Fibroblast of skin of right biceps (primary cell): ENCODE measurements around the gene ALOX12.
A peak's percentile ranks its signal among the peaks of the same experiment; 100 is the strongest.
"Not testable (repeated sequence)": the region's sequence is repeated elsewhere in the genome, so short reads cannot be mapped to it uniquely, and the experiment has no call there.

Source experiments
- DNase-seq: peaks from one replicate; pipeline ENCODE4 v3.0.0-alpha.2; 2013

Gene ALOX12, protein sequence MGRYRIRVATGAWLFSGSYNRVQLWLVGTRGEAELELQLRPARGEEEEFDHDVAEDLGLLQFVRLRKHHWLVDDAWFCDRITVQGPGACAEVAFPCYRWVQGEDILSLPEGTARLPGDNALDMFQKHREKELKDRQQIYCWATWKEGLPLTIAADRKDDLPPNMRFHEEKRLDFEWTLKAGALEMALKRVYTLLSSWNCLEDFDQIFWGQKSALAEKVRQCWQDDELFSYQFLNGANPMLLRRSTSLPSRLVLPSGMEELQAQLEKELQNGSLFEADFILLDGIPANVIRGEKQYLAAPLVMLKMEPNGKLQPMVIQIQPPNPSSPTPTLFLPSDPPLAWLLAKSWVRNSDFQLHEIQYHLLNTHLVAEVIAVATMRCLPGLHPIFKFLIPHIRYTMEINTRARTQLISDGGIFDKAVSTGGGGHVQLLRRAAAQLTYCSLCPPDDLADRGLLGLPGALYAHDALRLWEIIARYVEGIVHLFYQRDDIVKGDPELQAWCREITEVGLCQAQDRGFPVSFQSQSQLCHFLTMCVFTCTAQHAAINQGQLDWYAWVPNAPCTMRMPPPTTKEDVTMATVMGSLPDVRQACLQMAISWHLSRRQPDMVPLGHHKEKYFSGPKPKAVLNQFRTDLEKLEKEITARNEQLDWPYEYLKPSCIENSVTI

GRCh38 chr17:6995500-6996255 is at the start of gene ALOX12:
ALOX12 (plus strand) TSS chr17:6996049; CDS start chr17:6996118, 69 bp downstream.
- peak; percentile 24 for DNase-seq

- DNase-seq = no peak
Measured at GRCh38 chr17:6947745-6948144, 48.1 kb upstream of the ALOX12 start.

- DNase-seq = peak; percentile 20
Measured at GRCh38 chr17:6948562-6948961, 47.3 kb upstream of the ALOX12 start.

GRCh38 chr17:6948976-6949375 is 46.9 kb upstream of the ALOX12 start:
- no peak for DNase-seq

DNA sequence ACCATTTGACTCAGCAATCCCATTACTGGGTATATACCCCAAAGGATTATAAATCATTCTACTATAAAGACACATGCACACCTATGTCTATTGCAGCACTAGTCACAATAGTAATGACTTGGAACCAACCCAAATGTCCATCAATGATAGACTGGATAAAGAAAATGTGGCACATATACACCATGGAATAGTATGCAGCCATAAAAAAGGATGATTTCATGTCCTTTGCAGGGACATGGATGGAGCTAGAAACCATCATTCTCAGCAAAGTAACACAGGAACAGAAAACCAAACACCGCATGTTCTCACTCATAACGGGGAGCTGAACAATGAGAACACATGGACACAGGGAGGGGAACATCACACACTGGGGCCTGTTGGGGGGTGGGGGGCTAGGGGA is 44.9 kb upstream of the ALOX12 start:
- not testable (repeated sequence) for DNase-seq

- DNase-seq = no peak
Measured at GRCh38 chr17:6953689-6954088, 42.2 kb upstream of the ALOX12 start.

DNA sequence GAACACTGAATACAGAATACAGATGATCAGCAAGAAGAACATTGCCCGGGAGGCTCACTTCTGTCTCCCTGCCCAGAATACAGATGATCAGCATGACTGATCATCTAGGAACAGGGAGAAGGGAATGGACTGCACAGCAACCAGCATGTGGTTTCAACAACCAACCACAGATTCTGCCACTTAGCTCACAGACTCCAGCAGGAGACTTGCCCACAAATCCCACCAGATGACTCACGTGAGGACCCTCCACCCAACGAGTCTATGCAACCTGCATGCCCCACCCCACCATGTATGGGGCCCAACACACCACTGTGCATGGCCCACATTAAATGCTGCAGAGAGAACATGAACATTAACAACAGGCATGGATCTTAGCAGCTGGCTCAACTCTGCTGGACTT is 36.1 kb upstream of the ALOX12 start:
- no peak for DNase-seq

- no peak for DNase-seq
Measured at GRCh38 chr17:6969323-6969726, 26.5 kb upstream of the ALOX12 start.

GRCh38 chr17:6970992-6971391 is 24.9 kb upstream of the ALOX12 start:
- DNase-seq = no peak

DNA sequence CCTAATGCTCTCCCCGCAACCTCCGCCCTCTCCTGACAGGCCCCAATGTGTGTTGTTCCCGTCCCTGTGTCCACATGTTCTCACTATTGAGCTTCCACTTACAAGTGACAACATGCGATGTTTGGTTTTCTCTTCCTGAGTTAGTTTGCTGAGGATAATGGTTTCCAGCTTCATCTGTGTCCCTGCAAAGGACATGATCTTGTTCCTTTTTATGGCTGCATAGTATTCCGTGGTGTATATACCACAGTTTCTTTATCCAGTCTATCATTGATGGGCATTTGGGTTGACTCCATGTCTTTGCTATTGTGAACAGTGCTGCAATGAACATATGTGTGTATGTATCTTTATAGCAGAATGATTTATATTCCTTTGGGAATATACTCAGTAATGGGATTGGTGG is 16.4 kb upstream of the ALOX12 start:
- not testable (repeated sequence) for DNase-seq

DNA sequence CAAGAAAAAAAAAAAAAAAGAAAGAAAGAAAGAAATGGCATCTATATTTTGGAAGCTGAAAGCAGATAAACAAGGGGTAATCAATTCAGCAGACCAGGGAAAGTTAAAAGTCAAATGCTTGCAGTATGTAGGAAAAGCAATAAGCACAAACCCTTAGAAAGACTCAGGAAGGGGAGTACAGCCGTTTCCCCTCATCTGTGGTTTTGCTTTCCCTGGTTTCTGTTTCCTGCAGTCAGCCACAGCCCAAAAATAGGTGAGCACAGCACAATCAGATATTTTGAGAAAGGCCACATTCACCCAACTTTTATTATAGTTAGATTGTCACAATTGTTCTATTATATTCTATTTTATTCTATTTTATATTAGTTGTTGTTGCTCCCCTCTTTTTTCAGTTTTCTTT is 14.4 kb upstream of the ALOX12 start:
- no peak for DNase-seq

- DNase-seq = no peak
Measured at GRCh38 chr17:6985266-6985665, 10.6 kb upstream of the ALOX12 start.

DNA sequence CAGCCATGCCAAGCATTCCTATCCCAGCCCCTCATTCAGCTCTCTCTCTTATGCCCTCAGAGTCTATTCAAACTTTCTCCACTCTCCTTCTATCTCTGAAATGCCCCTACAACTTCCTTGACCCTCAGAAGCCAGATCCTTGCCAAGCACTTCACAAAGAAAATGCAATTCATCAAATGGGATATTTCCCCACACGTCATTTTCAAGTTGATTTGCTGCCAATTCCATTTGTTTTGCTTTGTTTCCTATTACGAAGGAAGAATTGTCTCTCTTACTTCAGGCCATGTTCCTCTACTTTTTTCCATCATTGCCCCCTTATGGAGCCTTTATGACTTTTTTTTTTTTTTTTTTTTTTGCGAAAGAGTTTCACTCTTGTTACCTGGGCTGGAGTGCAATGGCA is 9.2 kb upstream of the ALOX12 start:
- no peak for DNase-seq

GRCh38 chr17:6989779-6990178 is 6.1 kb upstream of the ALOX12 start:
- DNase-seq = no peak

DNA sequence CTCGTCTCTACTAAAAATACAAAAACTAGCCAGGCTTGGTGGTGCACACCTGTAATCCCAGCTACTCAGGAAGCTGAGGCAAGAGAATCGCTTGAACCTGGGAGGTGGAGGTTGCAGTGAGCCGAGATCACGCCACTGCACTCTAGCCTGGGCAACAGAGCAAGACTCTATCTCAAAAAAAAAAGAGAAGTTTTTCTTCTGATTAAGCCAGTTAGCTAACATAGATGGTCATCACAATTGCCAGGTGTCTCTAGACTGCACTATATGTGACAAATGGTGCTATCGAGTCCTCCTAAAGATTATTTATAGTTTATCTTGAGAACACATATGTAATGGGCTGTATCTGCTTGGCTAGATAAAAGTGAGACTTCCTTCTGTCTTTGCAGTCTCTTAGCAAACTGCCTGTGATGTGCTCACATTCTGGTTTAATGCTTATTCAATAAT is 2.2 kb upstream of the ALOX12 start:
- not testable (repeated sequence) for DNase-seq

GRCh38 chr17:6994118-6994598 is 1.7 kb upstream of the ALOX12 start:
- DNase-seq = no peak

- peak; percentile 64 for DNase-seq
Measured at GRCh38 chr17:6994666-6995256, 1.1 kb upstream of the ALOX12 start.

DNA sequence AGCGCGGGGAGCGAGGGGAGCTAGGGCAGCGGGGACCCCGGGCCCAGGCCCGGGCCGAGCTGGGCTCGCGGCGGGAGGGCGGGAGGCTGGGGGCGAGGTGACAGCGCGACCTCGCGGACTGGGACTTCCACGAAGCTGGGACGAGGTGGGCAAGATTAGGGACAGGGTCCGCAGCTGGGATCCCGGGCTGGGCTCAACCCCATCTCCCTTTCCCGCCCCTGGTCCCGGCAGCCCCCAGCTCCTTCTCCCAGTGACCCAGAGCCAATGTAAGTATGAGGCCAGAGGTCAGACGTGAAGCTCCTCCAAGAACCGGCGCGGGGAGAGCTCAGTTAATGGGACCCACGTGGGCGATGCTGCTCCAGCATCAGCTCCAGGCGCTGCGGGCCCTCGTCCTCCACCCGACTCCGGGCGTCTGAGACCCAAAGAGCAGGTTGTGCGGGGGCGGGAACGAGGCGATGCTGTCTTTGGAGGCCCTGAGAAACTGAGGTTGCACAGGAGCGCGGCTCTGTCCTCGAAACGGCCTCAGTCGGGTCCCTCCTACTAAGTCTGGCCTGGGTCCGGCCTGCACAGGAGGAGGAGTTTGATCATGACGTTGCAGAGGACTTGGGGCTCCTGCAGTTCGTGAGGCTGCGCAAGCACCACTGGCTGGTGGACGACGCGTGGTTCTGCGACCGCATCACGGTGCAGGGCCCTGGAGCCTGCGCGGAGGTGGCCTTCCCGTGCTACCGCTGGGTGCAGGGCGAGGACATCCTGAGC is 585 bp downstream of the ALOX12 start:
- DNase-seq = no peak

- no peak for DNase-seq
Measured at GRCh38 chr17:6997171-6997570, 1.3 kb downstream of the ALOX12 start.

DNA sequence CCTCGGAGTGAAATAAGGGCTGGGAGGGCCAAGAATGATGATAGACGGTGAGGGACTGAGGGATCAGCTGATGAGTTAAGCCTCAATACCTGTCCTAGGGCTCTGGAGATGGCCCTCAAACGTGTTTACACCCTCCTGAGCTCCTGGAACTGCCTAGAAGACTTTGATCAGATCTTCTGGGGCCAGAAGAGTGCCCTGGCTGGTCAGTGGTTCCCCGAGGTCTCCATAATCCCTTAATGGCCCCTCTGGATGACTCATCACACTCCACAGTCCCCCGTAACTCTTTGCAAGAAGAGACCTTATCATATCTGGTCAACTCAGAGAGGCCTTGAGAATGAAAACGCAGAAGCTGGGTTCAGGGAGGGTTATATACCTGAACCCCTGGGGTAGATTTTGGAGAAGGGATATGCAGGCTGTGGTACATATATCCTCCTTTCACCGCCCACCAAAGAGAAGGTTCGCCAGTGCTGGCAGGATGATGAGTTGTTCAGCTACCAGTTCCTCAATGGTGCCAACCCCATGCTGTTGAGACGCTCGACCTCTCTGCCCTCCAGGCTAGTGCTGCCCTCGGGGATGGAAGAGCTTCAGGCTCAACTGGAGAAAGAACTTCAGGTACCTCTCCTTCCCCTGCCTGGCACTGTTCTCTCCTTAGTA is 3.1 kb downstream of the ALOX12 start:
- DNase-seq = no peak

DNA sequence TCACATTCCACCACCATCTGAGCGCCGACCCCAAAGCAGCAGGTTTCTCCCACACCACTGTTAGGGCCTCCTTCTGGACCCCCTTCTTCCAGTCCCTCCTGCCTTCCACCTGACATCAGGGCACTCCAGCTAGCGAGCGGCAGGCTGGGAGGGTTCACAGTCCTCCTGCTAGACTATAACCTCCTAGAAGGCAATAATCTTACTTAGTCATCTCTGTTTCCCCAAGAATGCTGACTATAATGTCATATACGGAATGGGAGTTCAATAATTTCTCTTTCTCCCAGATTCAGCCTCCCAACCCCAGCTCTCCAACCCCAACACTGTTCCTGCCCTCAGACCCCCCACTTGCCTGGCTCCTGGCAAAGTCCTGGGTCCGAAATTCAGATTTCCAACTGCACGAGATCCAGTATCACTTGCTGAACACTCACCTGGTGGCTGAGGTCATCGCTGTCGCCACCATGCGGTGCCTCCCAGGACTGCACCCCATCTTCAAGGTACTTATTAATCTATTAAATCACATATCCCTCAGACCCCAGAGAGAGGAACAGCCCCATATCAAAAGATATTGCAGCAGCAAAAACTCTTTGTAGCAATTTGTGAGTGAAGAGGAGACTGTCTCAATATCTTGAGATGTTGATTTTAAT is 5.6 kb downstream of the ALOX12 start:
- DNase-seq = no peak
